A204.1 (cell line): ENCODE data around the gene CCDC97.
"Not testable (repeated sequence)": the region's sequence is repeated elsewhere in the genome, so short reads cannot be mapped to it uniquely, and the experiment has no call there.

Experiments used
- FAIRE-seq: peaks from 2 replicates; lab custom pipeline; 2012; peaks lifted over from hg19 to GRCh38; lab: Jason Lieb, UNC

The CCDC97 gene

DNA sequence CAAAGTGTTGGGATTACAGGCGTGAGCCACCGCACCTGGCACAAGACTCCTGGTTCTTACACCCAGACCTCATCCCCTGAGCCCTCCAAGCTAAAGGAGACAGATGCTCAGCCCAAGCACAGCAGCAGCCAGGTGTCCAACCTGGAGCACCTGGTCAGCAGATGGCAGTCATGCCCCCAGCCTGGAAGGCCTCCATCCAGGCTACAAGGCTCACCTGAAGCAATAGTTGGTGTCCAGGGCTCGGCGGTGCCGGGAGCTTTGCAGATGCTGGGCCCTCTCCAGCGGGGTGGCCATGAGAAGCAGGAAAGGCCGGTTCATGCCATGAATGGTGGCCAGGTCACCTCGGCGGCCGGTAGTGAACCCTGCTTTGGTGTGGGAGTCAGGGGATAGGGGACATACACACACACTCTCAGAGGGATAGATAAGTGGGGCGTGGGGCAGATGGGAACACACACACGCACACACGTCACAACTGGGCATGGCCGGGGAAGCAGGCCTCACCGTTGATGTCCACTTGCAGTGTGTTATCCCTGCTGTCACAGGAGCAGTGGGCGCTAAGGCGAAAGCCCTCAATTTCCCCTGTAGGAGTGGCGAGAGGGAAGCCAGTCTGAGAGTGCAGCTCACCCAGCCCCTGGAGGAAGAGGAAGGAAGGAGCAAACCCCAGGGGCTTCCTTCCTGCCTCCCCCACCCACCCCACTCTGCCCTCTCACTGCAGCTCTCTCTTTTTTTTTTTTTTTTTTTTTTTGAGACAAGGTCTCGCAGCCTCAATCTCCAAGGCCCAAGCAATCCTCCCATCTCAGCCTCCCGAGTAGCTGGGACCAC lies 31.9 kb downstream of the CCDC97 start:
- FAIRE-seq = no peak

DNA sequence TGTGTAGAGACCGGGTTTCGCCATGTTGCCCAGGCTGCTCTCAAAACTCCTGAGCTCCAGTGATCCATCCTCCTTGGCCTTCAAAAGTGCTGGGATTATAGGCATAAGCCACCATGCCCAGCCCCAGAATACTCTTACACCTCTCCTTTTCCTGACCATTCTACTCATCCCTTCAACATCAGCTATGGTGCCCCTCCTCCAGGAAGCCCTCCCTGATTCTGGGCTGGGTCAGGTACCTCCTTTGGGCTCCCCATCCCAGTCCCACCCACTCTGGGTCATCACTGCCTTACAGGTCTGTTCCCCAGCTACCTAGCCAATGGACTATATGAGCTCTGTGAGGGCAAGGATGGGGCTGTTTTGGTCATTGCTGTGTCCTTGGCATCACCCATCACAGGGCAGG lies 34.2 kb downstream of the CCDC97 start:
- FAIRE-seq = no peak

DNA sequence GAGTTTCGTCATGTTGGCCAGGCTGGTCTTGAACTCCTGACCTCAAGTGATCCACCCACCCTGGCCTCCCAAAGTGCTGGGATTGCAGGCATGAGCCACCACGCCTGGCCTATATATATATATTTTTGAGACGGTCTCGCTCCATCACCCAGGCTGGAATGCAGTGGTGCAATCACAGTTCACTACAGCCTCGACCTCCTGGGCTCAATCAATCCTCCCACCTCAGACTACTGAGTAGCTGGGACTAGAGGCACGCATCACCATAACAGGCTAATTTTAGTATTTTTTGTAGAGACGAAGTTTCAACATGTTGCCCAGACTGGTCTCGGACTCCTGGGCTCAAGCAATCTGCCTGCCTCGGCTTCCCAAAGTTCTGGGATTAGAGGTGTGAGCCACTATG lies 36.9 kb downstream of the CCDC97 start:
- not testable (repeated sequence) for FAIRE-seq

DNA sequence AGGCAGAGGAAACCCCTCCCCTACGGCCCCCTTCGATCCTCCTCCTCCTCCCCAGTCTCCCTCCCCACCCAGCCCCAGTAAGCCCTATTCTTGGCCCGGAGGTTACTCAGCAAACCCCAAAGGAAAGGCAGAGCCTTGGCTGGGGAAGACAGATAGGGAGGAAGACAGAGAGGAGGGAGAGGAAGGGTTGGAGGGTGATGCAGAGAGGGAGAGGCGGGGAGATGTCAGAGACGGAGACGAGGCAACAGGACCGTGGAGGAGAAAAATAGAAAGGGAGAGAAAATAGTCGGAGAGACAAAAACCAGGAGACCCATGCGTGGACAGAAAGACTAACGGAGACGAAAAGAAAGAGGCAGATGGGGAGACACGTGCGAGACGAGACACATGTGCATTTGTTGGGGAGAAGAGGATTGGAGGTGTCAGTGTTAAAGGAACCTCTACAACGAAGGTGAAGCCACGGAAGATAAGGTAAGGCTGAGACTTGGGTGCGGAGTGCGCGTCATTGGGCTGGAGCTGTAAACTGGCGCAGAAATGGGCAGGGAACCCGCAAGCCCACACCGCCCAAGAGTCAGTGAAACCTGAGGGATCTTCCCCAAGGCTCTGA lies 40.9 kb downstream of the CCDC97 start:
- FAIRE-seq = no peak

DNA sequence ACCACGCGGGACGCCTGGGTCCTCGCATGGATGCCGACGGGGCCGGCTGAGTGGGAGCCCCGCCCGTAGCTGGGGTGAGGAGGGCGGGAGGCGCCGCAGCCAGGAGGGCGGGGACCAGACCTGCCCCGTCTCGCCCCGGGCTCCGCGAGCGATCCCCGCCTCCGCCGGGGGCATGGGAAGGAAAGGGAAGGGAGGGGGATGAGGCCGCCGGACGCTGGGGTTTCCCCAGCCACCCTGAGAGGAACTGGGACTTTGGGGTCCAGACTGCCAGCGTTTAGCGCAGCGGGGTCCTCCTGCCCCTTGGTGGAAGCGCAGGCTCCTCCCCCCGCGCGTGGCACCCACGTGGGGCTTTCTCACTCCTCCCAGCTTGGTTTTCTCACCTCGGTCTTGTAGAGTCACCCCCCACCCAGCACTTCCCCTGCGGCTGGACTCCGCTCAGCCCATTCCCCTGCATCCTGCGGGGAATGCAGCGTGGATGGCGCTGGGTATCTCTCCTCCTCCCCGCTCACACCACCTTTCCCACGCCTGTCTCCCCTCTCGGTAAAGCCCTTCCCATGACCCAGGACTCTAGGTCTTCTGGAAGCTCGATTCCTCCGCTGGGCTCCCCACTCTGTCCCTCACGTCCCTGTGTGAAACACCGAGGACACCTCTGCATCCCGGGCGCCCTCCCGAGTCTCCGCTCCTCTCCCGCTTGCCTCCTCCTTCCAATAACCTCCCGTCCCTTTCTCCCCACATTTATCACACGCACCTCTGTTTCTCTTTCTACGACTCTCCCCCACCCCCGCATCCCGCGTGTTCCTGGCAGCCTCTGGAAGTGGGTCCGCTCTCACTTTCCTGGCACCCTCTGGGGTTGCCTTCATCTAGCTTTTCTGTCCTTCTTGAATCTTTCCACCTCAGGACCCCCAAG lies 41.6 kb downstream of the CCDC97 start:
- no peak for FAIRE-seq

DNA sequence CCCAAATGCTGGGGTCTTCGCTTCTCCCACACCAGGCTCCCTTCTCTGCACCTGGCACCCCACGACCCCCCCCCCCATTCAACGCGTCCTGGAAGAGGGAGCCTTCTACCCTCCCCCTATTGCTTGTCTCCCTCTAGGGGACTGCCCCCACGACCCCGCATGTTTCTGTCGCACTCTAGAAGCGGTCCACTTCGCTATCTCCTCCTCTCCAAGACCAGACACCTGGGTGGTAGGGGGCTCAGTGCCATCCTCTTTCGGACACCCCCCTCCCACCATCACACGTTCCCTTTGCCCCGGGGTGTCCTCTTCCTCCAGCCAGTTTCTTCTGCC lies 42.3 kb downstream of the CCDC97 start:
- FAIRE-seq = no peak

DNA sequence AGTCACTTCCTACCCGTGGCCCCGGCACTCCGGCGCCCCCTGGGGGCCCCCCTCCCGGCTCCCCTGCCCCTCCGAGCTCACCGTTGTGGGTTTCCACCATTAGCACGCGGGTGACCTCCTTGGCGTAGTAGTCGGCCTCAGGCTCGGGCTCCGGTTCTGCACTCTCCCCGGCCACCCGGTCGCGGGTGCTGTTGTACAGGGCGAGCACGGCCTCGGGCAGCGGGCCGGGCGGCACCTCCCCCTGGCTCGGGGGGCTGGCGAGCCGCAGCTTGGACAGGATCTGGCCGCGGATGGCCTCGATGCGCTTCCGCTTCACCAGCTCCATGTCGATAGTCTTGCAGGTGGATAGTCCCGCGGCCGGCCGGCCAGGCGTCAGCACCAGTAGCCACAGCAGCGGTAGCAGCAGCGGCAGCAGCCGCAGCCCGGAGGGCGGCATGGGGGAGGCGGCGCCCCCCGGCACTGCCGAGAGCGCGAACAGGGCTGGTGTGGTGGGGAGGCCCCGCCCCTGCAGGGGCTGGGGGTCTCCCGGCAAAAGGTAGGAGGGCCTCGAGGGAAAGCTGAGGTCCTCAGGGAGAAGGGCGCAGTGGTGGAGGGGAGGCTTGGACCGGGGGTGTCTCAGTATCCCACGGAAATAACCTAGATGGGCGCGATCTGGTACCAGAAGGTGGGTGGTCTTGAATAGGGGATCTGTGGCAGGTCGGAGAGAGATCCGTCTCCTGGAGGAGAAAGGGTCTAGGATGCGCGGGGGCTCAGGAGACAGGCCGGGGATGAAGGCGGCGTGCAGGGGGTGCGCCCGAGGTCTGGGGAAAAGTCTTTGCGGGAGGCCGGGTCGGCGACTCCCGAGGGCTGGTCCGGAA lies 42.9 kb downstream of the CCDC97 start:
- FAIRE-seq = no peak

DNA sequence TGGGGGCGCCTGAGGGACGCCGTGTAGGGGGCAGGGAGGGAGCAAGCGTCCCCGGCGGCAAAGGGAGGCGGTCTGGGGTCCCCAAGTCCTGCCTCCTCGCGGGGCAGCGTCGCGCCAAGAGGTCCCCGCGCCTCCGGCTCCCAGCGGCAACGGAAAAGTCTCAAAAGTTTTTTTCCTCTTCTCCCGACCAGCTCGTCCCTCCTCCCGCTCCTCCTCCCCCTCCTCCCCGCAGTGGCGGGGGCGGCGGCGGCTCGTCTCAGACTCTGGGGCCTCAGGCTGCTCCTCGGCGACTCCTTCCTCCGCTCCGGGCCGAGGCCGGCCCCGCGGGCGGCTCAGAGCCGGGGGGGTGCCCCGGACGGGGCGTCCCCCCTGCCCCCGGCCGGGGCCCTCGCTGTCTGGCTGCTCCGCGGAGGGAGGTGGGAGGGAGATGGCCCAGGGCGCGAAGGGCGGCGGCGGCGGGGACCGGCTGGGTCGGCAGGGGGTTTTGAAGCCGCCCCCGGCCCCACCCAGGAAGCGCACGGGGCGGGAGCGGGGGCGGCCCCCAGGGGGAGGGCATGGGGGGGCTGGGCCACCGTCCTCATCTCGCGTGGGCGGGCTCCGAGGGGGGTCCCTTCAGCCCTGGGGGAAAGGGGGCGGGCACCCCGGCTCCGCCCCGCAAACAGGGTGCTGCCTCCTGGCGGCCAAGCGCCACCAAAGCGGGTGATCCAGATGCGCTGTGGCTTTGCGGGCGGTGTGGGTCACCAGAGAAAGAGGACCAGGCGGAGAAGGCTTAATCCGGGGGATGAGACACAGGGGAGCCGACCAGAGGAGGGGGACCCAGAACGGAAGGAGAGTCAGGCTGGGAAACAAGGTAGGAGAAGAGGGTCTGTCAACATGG lies 43.7 kb downstream of the CCDC97 start, which contains the start of gene TGFB1:
Gene TGFB1, minus strand, starts transcription at position 457 of the 877 bp plus-strand sequence. CDS start 878 bp downstream, outside the sequence.
- no peak for FAIRE-seq

DNA sequence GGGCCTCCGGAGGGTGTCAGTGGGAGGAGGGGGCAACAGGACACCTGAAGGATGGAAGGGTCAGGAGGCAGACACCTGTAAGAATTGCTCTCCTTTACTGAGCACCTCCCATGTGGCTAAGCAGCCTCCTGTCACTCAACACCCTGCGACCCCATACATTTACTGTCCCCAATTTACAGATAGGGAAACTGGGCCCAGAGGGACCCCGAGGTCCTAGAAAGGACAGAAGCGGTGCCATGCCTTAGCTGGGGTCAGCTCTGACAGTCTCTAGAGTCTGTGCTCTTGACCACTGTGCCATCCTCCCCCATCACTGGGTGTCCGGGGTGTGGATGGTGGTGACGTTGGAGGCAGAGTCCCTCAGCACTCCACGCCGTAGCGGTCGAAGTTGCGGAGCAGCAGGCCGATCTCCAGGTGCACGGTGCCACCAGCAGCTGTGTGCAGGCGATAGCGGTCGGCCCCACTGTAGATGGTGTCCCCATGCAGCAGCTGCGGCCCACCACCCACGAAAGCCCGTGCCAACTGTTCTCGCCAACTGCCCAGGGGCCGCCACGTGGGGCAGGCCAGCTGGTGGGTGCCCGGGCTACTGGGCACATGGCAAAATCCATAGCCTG lies 44.5 kb downstream of the CCDC97 start:
- no peak for FAIRE-seq

DNA sequence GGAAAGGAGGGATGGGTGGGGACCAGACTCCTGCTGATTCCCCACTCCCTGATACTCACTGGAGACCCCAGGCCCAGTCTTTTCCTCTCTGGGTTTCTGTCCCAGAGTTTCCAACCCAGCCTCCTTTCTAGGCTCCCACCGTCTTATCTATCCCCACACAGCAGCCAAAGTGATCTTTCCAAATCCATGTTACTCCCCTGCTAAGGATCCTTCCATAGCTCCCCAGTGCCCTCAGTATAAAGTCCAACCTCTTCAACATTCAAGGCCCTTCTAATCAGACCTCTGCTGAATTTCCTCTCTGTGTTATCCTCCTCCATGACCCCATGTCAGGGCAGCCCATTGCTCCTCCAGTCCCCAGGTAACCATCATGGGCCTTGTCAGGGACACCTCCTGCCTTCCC lies 45.1 kb downstream of the CCDC97 start:
- no peak for FAIRE-seq

DNA sequence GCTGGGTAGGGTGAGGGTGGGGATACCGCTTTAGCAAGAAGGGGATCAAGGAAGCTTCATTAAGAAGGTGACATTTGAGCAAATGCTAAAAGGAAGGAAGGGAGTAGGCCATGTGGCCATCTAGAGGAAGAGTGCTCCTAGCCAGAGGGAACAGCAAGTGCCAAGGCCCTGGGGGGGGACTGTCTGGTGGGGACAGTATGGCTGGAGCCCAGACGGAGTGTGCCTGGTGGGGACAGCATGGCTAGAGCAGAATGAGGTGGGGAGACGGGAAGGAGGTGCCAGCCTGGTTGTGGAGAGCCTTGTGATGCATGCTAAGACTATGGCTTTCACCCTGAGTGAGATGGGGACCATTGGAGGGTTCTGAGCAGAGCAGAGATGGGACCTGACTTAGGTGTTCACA lies 45.8 kb downstream of the CCDC97 start:
- no peak for FAIRE-seq

DNA sequence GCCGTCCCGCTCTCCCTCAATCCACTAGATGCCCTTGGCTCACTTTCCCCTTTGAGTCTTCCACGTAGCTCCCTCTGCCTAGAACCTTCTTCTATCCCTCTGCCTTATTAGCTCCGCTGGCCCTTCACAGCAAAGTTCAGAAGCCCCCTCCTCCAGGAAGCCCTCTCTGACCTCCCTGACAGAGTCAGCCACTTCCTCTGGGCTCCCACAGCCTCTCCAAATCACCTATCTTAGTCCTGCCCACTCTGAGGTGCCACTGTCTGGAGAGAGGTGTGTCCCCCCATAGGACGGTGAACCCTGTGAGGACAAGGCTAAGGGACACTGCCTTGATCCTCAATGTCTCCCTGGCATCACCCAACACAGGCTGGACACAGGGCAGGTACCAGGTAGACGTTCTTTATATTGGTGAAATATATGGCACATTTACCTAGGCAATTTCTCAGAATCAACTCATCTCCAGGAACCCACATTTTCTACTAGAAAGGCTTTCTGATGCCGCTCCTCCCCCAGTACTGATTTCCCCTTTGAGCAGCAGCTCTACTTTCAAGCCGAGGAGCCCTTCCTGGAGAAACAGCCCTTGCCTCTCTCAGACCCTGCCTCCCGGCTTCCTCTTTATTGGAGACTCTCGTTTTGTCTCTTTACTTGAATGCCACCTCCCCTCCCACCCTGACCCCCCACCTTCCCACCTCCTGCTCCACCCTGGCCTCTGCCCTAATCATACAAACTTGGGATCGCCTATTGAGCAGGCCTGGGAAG lies 47.2 kb downstream of the CCDC97 start:
- no peak for FAIRE-seq

DNA sequence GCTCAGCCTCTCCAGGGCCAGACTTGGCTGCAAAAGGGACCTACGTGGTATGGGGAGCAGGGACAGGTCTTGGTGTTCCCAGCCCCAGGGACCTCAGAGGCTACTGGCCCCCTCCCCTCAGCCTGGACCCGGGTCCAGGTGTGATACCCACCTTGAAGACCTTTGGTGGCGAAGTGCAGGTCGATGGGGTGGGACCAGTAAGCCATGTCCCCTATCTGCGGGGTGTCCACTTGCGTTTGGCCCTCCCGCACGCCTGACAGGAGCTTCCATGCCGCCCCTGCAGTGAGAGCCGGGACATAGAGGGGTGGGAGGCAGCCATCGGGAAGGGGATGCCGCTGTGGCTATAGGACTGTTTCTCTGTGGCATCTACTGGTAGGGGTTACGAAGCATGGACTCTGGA lies 47.8 kb downstream of the CCDC97 start:
- no peak for FAIRE-seq

DNA sequence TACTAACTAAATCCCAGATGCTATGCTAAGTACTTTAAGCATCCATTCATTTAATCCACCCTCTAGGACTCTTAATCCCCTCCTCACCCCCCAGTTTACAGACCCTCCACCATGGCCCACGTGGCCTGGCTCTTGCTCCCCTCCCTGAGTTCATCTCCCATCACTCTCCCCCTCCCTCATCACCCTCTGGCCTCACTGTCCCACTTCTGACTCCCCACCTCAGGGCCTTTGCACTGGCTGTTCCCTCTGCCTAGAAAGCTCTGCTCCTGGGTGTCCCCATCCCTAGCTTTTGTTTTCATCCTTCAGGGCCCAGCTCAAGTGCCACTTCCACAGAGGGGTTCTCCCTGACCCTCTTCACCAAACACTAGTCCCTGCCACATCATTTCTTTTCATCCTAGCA lies 49.8 kb downstream of the CCDC97 start:
- FAIRE-seq = no peak

DNA sequence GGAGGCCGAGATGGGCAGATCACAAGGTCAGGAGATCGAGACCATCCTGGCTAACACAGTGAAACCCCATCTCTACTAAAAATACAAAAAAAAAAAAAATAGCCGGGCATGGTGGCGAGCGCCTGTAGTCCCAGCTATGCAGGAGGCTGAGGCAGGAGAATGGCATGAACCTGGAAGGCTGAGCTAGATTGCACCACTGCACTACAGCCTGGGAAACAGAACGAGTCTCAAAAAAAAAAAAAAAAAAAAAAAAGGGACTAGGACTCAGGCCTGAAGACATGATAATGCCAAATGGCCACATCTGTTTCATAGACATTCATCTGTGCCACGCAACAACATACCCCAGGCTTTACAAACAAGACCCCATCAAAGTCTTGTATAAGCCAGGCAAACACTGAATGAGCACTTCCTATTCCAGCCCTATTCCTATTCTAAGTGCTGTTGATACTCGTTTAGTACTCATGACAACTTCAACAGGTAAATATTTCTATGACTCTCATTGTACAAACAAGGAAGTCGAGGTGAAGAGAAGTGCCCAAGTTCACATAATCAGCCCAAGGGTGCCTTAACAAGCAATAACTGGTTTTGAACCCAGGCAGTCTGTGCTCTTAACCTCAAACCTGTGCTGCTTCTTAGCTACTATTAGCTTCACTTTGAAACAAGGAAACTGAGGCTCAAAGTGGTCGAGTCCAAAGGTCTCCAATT lies 52.3 kb downstream of the CCDC97 start:
- FAIRE-seq = no peak

DNA sequence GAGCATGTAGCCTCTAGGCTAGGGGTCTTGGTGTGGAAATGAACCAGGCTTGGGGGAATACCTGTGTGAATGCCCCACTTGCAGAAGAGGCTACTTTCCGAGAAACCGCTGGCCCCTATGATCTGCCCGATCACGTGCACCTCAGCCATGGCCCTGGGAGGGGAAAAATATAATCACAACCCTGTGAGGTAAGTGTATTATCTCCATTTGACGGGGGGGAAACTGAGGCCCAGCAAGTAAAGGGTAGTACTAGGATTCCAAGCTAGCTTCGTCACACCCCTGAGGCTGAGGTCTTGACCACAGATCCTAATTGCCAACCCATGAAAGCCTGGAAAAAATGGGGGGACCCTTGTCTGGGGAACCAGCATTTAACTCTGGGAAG lies 53.4 kb downstream of the CCDC97 start:
- FAIRE-seq = no peak

DNA sequence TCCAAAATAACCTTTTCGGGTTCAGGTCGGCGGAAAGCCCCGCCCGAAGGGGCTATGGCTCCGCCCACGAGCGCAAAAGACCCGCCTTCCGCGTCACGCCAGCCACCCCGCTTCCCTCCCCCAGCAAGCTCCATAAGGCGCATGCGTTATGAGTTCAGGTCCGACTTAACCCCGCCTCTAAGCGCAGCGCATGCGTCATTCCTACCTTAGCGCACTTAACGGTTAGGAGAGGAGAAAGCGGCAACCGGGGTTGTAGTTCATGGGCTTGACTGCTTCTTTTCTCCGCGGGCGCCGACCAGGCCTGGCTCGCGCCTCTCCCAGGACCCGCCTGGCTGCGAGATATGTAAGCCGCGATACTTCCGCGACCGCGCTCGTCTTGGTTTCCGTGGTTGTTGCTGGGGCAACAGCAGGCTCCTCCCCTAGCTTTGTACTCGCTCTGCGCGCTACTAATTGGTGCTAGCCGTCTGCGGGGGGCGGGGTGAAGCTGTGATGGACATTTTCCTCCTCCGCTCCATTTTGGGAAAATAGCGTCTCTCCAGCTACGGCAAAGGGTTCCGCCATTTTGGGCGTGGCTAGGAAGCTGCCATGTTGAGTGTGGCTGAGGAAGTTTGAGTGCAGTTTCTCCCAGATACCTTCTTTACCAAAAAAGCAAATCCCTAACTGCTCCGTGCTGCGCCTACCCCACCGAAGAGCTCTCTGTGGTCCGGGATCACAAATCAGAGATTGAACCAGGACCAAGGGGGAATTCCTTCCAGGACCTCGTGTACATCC lies 54.0 kb downstream of the CCDC97 start, which contains the start of gene B9D2:
Gene B9D2, minus strand, starts transcription at position 397 of the 771 bp plus-strand sequence. CDS start 630 bp downstream, outside the sequence.
- peak; percentile 93 for FAIRE-seq
